ENCODE results near the gene TREML4. TPM values are rescaled to one million over a fixed set of nuclear protein-coding genes. Genes with fewer than 3 reads are reported as not detected.

Gene TREML4
- total and polyA plus RNA-seq, 2 experiments from 2014 or later: not detected

- DNase-seq (ENCODE audit: low read depth in 1 of 2, low spot score in 1 of 2): no peak
- no peaks in the 10 kb centered on the region for H3K4me1 ChIP-seq (ENCODE audit: low read depth)
- H3K9me3 ChIP-seq (ENCODE audit: low read depth): no peaks in the 10 kb centered on the region
- H3K36me3 ChIP-seq: no peaks in the 10 kb centered on the region
- H3K4me3 ChIP-seq: no peak overlapping the region
- no peaks in the 10 kb centered on the region for H3K27me3 ChIP-seq
- TF ChIP-seq, protein P1, sequence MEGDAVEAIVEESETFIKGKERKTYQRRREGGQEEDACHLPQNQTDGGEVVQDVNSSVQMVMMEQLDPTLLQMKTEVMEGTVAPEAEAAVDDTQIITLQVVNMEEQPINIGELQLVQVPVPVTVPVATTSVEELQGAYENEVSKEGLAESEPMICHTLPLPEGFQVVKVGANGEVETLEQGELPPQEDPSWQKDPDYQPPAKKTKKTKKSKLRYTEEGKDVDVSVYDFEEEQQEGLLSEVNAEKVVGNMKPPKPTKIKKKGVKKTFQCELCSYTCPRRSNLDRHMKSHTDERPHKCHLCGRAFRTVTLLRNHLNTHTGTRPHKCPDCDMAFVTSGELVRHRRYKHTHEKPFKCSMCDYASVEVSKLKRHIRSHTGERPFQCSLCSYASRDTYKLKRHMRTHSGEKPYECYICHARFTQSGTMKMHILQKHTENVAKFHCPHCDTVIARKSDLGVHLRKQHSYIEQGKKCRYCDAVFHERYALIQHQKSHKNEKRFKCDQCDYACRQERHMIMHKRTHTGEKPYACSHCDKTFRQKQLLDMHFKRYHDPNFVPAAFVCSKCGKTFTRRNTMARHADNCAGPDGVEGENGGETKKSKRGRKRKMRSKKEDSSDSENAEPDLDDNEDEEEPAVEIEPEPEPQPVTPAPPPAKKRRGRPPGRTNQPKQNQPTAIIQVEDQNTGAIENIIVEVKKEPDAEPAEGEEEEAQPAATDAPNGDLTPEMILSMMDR (IDR thresholded peaks at IDR 0.05; ENCODE audit: low read depth, low read length): no peak
- H3K27ac ChIP-seq: no peak overlapping the region
Measured at GRCh38 chr6:41272591-41273240, 44.6 kb downstream of the TREML4 start.

DNA sequence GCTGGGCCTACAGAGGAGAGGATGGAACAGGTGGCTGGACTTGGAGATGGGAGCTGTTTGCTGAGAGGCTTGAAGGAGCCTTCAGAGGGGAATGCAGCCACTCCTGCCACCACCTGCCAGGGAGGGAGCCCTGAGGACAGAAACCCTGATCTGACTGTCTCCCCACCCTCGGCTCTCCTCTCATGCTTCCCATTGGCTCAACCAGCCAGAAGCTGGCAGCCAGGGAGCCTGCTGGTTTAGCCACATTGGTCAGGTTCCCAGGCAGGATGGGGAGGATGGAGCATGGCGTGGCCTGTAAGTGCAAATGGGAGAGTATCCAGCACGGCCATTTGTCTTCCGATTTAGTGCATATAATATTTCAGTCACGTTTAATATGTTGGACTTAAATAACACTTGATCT lies 45.6 kb downstream of the TREML4 start:
- DNase-seq (ENCODE audit: low read depth in 1 of 2, low spot score in 1 of 2): no peak
- Histone ChIP-seq H3K4me3 (no peak overlapping the region), H3K4me1 (ENCODE audit: low read depth) (no peaks in the 10 kb centered on the region), H3K36me3 (no peaks in the 10 kb centered on the region), H3K27ac (no peak overlapping the region), H3K9me3 (ENCODE audit: low read depth) (no peaks in the 10 kb centered on the region), H3K27me3 (no peaks in the 10 kb centered on the region)
- TF ChIP-seq, protein P1 (IDR thresholded peaks at IDR 0.05; ENCODE audit: low read depth, low read length): no peak

DNA sequence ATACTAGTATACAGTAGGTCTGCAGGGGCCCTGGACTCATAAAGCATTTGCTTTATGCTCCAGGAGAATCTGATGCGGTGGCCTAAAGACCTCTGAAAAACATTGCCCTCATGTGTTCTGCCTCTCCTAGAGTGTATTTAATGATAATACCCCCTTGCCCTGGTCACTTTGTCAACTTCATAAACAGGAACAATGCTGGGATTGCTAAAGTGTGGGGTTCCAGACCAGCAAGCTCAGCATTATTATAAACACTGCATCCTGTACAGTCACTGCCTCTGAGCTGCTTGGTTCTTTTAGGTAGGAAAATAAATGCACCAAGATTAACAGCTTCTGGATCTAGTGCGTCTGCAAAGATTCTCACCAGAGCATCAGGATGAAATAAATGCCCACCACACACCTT lies 46.1 kb downstream of the TREML4 start:
- H3K36me3 ChIP-seq: no peaks in the 10 kb centered on the region
- H3K4me1 ChIP-seq (ENCODE audit: low read depth): no peaks in the 10 kb centered on the region
- no peaks in the 10 kb centered on the region for H3K27me3 ChIP-seq
- no peaks in the 10 kb centered on the region for H3K9me3 ChIP-seq (ENCODE audit: low read depth)
- no peak overlapping the region for H3K4me3 ChIP-seq
- TF ChIP-seq, protein P1 (IDR thresholded peaks at IDR 0.05; ENCODE audit: low read depth, low read length): no peak
- no peak for DNase-seq (ENCODE audit: low read depth in 1 of 2, low spot score in 1 of 2)
- no peak overlapping the region for H3K27ac ChIP-seq

DNA sequence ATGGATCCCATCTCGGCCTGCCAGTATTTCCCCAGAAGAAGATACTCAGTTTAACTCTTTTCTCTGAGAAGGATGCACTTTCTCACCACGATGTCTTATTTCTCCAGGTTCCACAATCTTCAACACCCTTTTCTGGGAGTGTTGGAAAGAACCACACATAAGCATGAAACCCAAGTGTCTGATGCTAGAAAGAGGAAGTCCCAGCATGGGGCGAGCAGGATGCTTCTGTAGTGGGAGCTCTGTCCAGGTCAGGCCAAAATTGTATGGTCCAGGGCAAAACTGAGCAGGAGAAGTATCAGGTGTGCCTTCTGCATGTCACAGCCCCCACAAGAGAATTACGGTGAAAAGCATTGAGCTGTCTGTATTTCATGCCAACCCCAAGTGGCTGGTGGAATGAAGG lies 47.3 kb downstream of the TREML4 start:
- no peak for DNase-seq (ENCODE audit: low read depth in 1 of 2, low spot score in 1 of 2)
- Histone ChIP-seq H3K27me3 (no peaks in the 10 kb centered on the region), H3K9me3 (ENCODE audit: low read depth) (no peaks in the 10 kb centered on the region), H3K36me3 (no peaks in the 10 kb centered on the region), H3K4me1 (ENCODE audit: low read depth) (no peaks in the 10 kb centered on the region), H3K4me3 (no peak overlapping the region), H3K27ac (no peak overlapping the region)
- TF ChIP-seq, protein P1 (IDR thresholded peaks at IDR 0.05; ENCODE audit: low read depth, low read length): no peak

DNA sequence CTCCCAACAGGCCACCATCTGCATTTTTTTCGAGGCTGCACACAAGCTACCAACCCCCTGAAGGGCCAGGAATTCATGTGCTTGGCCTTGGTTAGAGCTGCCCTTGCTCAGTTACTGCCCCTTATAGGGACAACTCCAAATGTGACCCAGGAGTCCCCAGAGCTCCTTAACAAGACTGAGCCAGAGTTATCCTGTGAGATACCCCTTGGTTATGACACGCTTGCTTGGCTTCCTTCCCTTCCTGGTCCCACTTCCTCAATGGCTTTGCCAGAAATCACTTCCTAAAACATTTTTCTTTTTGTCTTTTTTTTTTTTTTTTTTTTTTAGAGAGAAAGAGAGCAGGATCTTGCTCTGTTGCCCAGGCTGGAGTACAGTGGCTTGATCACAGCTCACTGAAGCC lies 49.5 kb downstream of the TREML4 start:
- TF ChIP-seq, protein P1 (IDR thresholded peaks at IDR 0.05; ENCODE audit: low read depth, low read length): no peak
- no peak overlapping the region for H3K4me3 ChIP-seq

More for the DNA sequence above, 49.5 kb downstream of the TREML4 start:
- H3K27ac ChIP-seq: no peak overlapping the region
- H3K36me3 ChIP-seq: no peaks in the 10 kb centered on the region
- no peak for DNase-seq (ENCODE audit: low read depth in 1 of 2, low spot score in 1 of 2)
- no peaks in the 10 kb centered on the region for H3K27me3 ChIP-seq
- no peaks in the 10 kb centered on the region for H3K9me3 ChIP-seq (ENCODE audit: low read depth)
- no peaks in the 10 kb centered on the region for H3K4me1 ChIP-seq (ENCODE audit: low read depth)

Data from cardiac muscle cell (in vitro differentiated cells and primary cell).